IMR-90 (cell line): ENCODE results near the gene ST6GALNAC3. TPM values are rescaled to one million over a fixed set of nuclear protein-coding genes. Genes with fewer than 3 reads are reported as not detected.

Experiments used
- ATAC-seq: fragments of 200-7000 bp; cut with Tn5 transposase; 2 replicates; pipeline ENCODE4 v1.9.1; 2020; ENCODE audit warnings: low read depth, mild to moderate bottlenecking, moderate library complexity
- BruUV-seq: library from RNA; stranded (reverse); fragments of 400-500 nt; replicated peaks from 2 replicates; lab custom pipeline; 2021; lab: Mats Ljungman, UMichigan
- CTCF ChIA-PET: fragments of 300-600 bp; formaldehyde crosslinking; extraction: SDS; loops from one replicate; lab custom pipeline; 2021; ENCODE audit warnings: antibody characterized with exemption; lab: Yijun Ruan, JAX
- POLR2A ChIA-PET: fragments of 300-600 bp; sonication (Branson Sonifier 250); formaldehyde crosslinking; loops from one replicate; lab custom pipeline; 2022; ENCODE audit warnings: antibody characterized with exemption; ENCODE audit not compliant: unreplicated experiment; lab: Charles Lee
- DNase-seq: peaks from one replicate; pipeline ENCODE4 v3.0.0; 2013
- H2AFZ ChIP-seq: replicated peaks from 2 replicates; pipeline ENCODE3; 2013; ENCODE audit warnings: low read length, mild to moderate bottlenecking; ENCODE audit not compliant: poor library complexity
- H2AK5ac ChIP-seq: 2 replicates; pipeline ENCODE4 v1.6.1; 2013; ENCODE audit warnings: low read depth, low read length, inconsistent platforms
- H2AK9ac ChIP-seq: replicated peaks from 2 replicates; pipeline ENCODE3; 2013; ENCODE audit warnings: mild to moderate bottlenecking, low read depth, low read length, moderate library complexity; ENCODE audit not compliant: poor library complexity
- H2BK120ac ChIP-seq: 2 replicates; pipeline ENCODE4 v1.6.1; 2013; ENCODE audit warnings: low read depth, low read length, inconsistent platforms
- H2BK15ac ChIP-seq: 3 replicates; pipeline ENCODE4 v1.6.1; 2013; ENCODE audit warnings: low read depth, low read length, inconsistent platforms
- H2BK20ac ChIP-seq: 2 replicates; pipeline ENCODE4 v1.6.1; 2013; ENCODE audit warnings: low read depth, mild to moderate bottlenecking, inconsistent platforms, low read length, moderate library complexity
- H2BK5ac ChIP-seq: 2 replicates; pipeline ENCODE4 v1.6.1; 2013; ENCODE audit warnings: mild to moderate bottlenecking, low read depth, low read length, inconsistent platforms; ENCODE audit not compliant: poor library complexity, severe bottlenecking
- H3K14ac ChIP-seq: replicated peaks from 2 replicates; pipeline ENCODE4 v1.6.1; 2013; ENCODE audit warnings: low read depth, low read length, inconsistent platforms
- H3K18ac ChIP-seq: 2 replicates; pipeline ENCODE4 v1.6.1; 2013; ENCODE audit warnings: low read depth, low read length, control low read depth
- H3K23ac ChIP-seq: 2 replicates; pipeline ENCODE4 v1.6.1; 2013; ENCODE audit warnings: low read depth, low read length, inconsistent platforms
- H3K27ac ChIP-seq: 2 replicates; pipeline ENCODE4 v1.5.1; 2013; ENCODE audit warnings: mild to moderate bottlenecking, control low read depth, low read length; ENCODE audit not compliant: insufficient read depth
- H3K27me3 ChIP-seq: 2 replicates; pipeline ENCODE4 v1.6.1; 2013; ENCODE audit warnings: low read length; ENCODE audit not compliant: control insufficient read depth, insufficient read depth
- H3K36me3 ChIP-seq: 2 replicates; pipeline ENCODE4 v1.6.1; 2013; ENCODE audit warnings: low read length, mixed read lengths; ENCODE audit not compliant: control insufficient read depth, insufficient read depth
- H3K4ac ChIP-seq: 2 replicates; pipeline ENCODE4 v1.6.1; 2013; ENCODE audit warnings: low read depth, low read length, inconsistent platforms
- H3K4me1 ChIP-seq: 2 replicates; pipeline ENCODE4 v1.6.1; 2013; ENCODE audit warnings: low read length, mixed read lengths; ENCODE audit not compliant: control insufficient read depth, insufficient read depth
- H3K4me2 ChIP-seq: 2 replicates; pipeline ENCODE4 v1.6.1; 2013; ENCODE audit warnings: low read depth, mild to moderate bottlenecking, control low read depth, low read length, moderate library complexity
- H3K4me3 ChIP-seq: 2 replicates; pipeline ENCODE4 v1.5.1; 2013; ENCODE audit warnings: low read depth, mild to moderate bottlenecking, control low read depth, low read length, moderate library complexity; ENCODE audit not compliant: insufficient read depth
- H3K56ac ChIP-seq: 2 replicates; pipeline ENCODE4 v1.6.1; 2013; ENCODE audit warnings: low read length, inconsistent platforms; ENCODE audit not compliant: insufficient read depth; ENCODE audit errors: extremely low read depth
- H3K79me1 ChIP-seq, 2 experiments: 2 replicates each; pipeline ENCODE4 v1.6.1; 2013; ENCODE audit warnings: low read length in 2 of 2, inconsistent platforms in 1 of 2, low read depth in 1 of 2
- H3K9ac ChIP-seq: 2 replicates; pipeline ENCODE4 v1.6.1; 2013; ENCODE audit warnings: low read depth, low read length, control low read depth
- H3K9me1 ChIP-seq: 2 replicates; pipeline ENCODE4 v1.6.1; 2013; ENCODE audit warnings: low read length, inconsistent platforms; ENCODE audit not compliant: insufficient read depth
- H3K9me3 ChIP-seq: 2 replicates; pipeline ENCODE4 v1.6.1; 2013; ENCODE audit warnings: low read length; ENCODE audit not compliant: control insufficient read depth, insufficient read depth
- H4K20me1 ChIP-seq: 2 replicates; pipeline ENCODE4 v1.6.1; 2013; ENCODE audit warnings: low read length, inconsistent platforms; ENCODE audit not compliant: insufficient read depth
- H4K5ac ChIP-seq: 2 replicates; pipeline ENCODE4 v1.6.1; 2013; ENCODE audit warnings: mild to moderate bottlenecking, low read depth, low read length, control low read depth
- H4K8ac ChIP-seq, 2 experiments: 2 replicates each; pipeline ENCODE4 v1.6.1; 2013; ENCODE audit warnings: low read depth in 2 of 2, low read length in 2 of 2, control low read depth in 1 of 2, inconsistent platforms in 1 of 2
- H4K91ac ChIP-seq: 2 replicates; pipeline ENCODE4 v1.6.1; 2013; ENCODE audit warnings: low read depth, low read length, inconsistent platforms; ENCODE audit not compliant: insufficient read depth
- BHLHE40 ChIP-seq: fragments of 150-350 bp; IDR thresholded peaks from 2 replicates; pipeline ENCODE4 v1.6.1; 2016; ENCODE audit warnings: mild to moderate bottlenecking, low read depth, low read length
- MAZ ChIP-seq: IDR thresholded peaks from 2 replicates; pipeline ENCODE4 v1.6.1; 2012; ENCODE audit warnings: low read depth, mild to moderate bottlenecking, low read length, improper control_type of control experiment, moderate library complexity, borderline replicate concordance
- MXI1 ChIP-seq: IDR thresholded peaks from 2 replicates; pipeline ENCODE4 v1.6.1; 2012; ENCODE audit warnings: low read depth, mild to moderate bottlenecking, low read length, moderate library complexity, borderline replicate concordance
- SMC3 ChIP-seq: fragments of 150-350 bp; IDR thresholded peaks from 2 replicates; pipeline ENCODE4 v1.6.1; 2016; ENCODE audit warnings: low read depth, mild to moderate bottlenecking, antibody characterized with exemption, low read length, moderate library complexity
- WGBS, 2 experiments: methylation state at CpG; one replicate each; pipeline versions ENCODE4 v1.1.5 to v1.1.7; 2013; ENCODE audit warnings: missing lambda C conversion rate in 2 of 2; ENCODE audit not compliant: insufficient read length in 1 of 2; ENCODE audit errors: extremely low coverage in 2 of 2; 5-methylcytosine and 5-hydroxymethylcytosine counted together
- dilution Hi-C: fragments of 300-500 bp; cut with HindIII; formaldehyde crosslinking; loops from one replicate; pipeline ENCODE4 v1.14.3; 2018; ENCODE audit warnings: low sequenced_read_pairs; ENCODE audit not compliant: unreplicated experiment
- in situ Hi-C: fragments of 300-500 bp; cut with MboI; formaldehyde crosslinking; loops from 3 replicates; pipeline ENCODE4 v1.14.3; 2019; ENCODE audit warnings: low sequenced_read_pairs, inconsistent platforms, mixed read lengths
- intact Hi-C: fragments of 100-400 bp; cut with micrococcal nuclease; formaldehyde crosslinking; loops from 2 replicates; pipeline ENCODE4 v1.10.0; 2022
- polyA plus RNA-seq, 3 experiments: library from polyadenylated mRNA; depleted of rRNA; stranded (reverse); fragments of >200 nt; gene quantifications; 2 replicates each; pipeline ENCODE4 v1.2.3, GENCODE V29; 2012; ENCODE audit warnings: low replicate concordance in 1 of 3
- total RNA-seq: library from RNA; depleted of rRNA; stranded (reverse); fragments of >200 nt; gene quantifications from 2 replicates; pipeline ENCODE4 v1.2.3, GENCODE V29; 2012
- TF ChIP-seq, protein P1 (sequence below): fragments of 150-350 bp; IDR thresholded peaks from 2 replicates; pipeline ENCODE4 v1.6.1; 2017; ENCODE audit warnings: mild to moderate bottlenecking, antibody characterized with exemption, low read length, low read depth
- TF ChIP-seq, protein P2 (sequence below): fragments of 150-350 bp; IDR thresholded peaks from 2 replicates; pipeline ENCODE4 v1.6.1; 2016; ENCODE audit warnings: low read depth, mild to moderate bottlenecking, low read length, moderate library complexity, borderline replicate concordance

The ST6GALNAC3 gene
- total and polyA plus RNA-seq, 2 of the 4 experiments (the other 2 are of a cell fraction): 0.65 to 1.3 TPM

- no CpG with 5 or more reads among the region's 4 CpGs for WGBS, 2 experiments
- BruUV-seq: no TSS peak
Measured at GRCh38 chr1:76231320-76231719, 156.8 kb downstream of the ST6GALNAC3 start.

More at GRCh38 chr1:76231320-76231719, 156.8 kb downstream of the ST6GALNAC3 start:
- Histone ChIP-seq H3K14ac (no peak overlapping the region), H2BK15ac (no peak overlapping the region), H3K4me3 (no peak overlapping the region), H3K27ac (no peak overlapping the region), H3K79me1 (no peaks in the 10 kb centered on the region), H3K9ac (no peak overlapping the region), H4K20me1 (no peaks in the 10 kb centered on the region), H2AK9ac (no peak overlapping the region), H3K4me2 (no peak overlapping the region), H3K56ac (no peak overlapping the region), H3K18ac (no peak overlapping the region), H3K36me3 (no peaks in the 10 kb centered on the region), H2BK5ac (no peak overlapping the region), H2BK120ac (no peak overlapping the region), H2BK20ac (no peak overlapping the region), H4K5ac (no peak overlapping the region), H3K4ac (no peak overlapping the region), H4K8ac (no peak overlapping the region), H3K9me1 (no peaks in the 10 kb centered on the region), H3K23ac (no peak overlapping the region), H3K9me3 (no peaks in the 10 kb centered on the region), H3K27me3 (no peaks in the 10 kb centered on the region), H3K4me1 (no peaks in the 10 kb centered on the region), H2AFZ (no peak overlapping the region), H4K91ac (no peak overlapping the region), H2AK5ac (no peak overlapping the region)
- ChIA-PET CTCF (no interaction called here), POLR2A (no interaction called here)
- dilution Hi-C loops (no loop called here), intact Hi-C loops (no loop called here), in situ Hi-C loops (no loop called here)
- ATAC-seq: no peak
- no peak for DNase-seq
- TF ChIP-seq SMC3 (no peak), BHLHE40 (no peak), MXI1 (no peak), MAZ (no peak)
- TF ChIP-seq, protein P1, sequence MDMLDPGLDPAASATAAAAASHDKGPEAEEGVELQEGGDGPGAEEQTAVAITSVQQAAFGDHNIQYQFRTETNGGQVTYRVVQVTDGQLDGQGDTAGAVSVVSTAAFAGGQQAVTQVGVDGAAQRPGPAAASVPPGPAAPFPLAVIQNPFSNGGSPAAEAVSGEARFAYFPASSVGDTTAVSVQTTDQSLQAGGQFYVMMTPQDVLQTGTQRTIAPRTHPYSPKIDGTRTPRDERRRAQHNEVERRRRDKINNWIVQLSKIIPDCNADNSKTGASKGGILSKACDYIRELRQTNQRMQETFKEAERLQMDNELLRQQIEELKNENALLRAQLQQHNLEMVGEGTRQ: no peak
- TF ChIP-seq, protein P2, sequence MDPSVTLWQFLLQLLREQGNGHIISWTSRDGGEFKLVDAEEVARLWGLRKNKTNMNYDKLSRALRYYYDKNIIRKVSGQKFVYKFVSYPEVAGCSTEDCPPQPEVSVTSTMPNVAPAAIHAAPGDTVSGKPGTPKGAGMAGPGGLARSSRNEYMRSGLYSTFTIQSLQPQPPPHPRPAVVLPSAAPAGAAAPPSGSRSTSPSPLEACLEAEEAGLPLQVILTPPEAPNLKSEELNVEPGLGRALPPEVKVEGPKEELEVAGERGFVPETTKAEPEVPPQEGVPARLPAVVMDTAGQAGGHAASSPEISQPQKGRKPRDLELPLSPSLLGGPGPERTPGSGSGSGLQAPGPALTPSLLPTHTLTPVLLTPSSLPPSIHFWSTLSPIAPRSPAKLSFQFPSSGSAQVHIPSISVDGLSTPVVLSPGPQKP: no peak
